ENCODE results near the gene TSLP. TPM values are rescaled to one million over a fixed set of nuclear protein-coding genes. Genes with fewer than 3 reads are reported as not detected.

TSLP gene
- polyA plus RNA-seq, 2 of the 4 experiments (the other 2 are of a cell fraction) = not detected

DNA sequence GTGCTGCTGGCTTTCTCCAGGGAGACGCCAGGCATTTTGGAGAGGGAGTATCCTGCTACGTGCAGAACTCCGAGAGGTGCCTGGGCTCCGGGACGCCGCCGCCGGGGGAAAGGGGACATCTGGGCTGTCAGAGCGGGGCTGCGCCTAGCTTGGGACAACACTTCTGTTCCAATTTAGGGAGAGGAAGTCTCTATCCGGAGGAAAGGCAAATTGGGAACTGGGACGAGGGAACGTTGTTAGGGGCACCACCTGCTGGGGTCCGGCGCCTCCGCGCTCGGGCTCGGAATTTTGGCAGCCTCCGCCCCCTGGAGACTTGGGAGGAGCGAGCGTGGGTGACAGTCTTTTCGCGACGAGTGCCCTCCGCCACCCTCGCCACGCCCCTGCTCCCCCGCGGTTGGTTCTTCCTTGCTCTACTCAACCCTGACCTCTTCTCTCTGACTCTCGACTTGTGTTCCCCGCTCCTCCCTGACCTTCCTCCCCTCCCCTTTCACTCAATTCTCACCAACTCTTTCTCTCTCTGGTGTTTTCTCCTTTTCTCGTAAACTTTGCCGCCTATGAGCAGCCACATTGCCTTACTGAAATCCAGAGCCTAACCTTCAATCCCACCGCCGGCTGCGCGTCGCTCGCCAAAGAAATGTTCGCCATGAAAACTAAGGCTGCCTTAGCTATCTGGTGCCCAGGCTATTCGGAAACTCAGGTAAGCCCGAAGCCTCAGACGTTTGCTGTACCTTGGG, 1.6 kb downstream of the TSLP start:
- FAIRE-seq = no peak

DNA sequence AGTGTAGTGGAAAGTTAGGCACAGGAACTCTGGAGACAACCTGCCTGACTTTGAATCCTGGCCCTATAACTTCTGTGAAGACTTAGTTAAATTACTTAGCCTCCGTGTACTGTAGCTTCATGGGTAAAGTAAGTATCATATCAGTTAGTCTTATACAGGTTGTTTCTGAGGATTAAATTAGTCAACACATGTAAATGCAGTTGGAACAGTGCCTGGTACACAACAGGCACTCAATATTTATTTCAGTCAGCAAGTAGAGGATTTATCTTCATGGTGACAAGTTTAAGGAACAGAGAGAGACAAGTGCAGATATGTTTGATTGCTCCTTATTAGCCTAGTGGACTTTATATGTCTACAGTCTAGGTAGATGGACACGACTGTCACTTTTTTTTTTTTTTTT, 2.7 kb downstream of the TSLP start:
- ATAC-seq = no peak
- Histone ChIP-seq H3K4me1 (no peaks in the 10 kb centered on the region), H3K4me3 (no peak overlapping the region), H3K27ac (no peak overlapping the region), H3K4me2 (no peak overlapping the region), H3K9me3 (no peaks in the 10 kb centered on the region)
- ChIA-PET CTCF (no interaction called here), POLR2A (no interaction called here)
- 56% methylated on average over 2 of the region's 2 CpGs for WGBS (ENCODE audit: missing lambda C conversion rate)
- TF ChIP-seq FOSL2 (IDR thresholded peaks at IDR 0.05) = no peak
- no peak for TF ChIP-seq FOSL2 (CRISPR knock-in tag; IDR thresholded peaks at IDR 0.05)
- TF ChIP-seq NFE2L2 (conservative IDR thresholded peaks at IDR 0.05; ENCODE audit: low read length) = no peak
- no peak for TF ChIP-seq TP53 (CRISPR knock-in tag; IDR thresholded peaks at IDR 0.05)
- TF ChIP-seq HOXB5 (CRISPR knock-in tag; IDR thresholded peaks at IDR 0.05) = no peak
- TF ChIP-seq NR3C1 (IDR thresholded peaks at IDR 0.05) = no peak
- TF ChIP-seq E2F6 (IDR thresholded peaks at IDR 0.05; ENCODE audit: borderline replicate concordance, low read depth) = no peak
- no peak for TF ChIP-seq CHD2 (IDR thresholded peaks at IDR 0.05; ENCODE audit: low read length, partially characterized antibody)
- no peak for TF ChIP-seq EP300 (IDR thresholded peaks at IDR 0.05)
- TF ChIP-seq, protein P1, sequence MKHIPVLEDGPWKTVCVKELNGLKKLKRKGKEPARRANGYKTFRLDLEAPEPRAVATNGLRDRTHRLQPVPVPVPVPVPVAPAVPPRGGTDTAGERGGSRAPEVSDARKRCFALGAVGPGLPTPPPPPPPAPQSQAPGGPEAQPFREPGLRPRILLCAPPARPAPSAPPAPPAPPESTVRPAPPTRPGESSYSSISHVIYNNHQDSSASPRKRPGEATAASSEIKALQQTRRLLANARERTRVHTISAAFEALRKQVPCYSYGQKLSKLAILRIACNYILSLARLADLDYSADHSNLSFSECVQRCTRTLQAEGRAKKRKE (CRISPR knock-in tag; IDR thresholded peaks at IDR 0.05; ENCODE audit: low read depth) = no peak
- TF ChIP-seq MAFK (IDR thresholded peaks at IDR 0.05; ENCODE audit: partially characterized antibody) = no peak
- no peak for TF ChIP-seq MYC (IDR thresholded peaks at IDR 0.05; ENCODE audit: borderline replicate concordance, low read length)
- TF ChIP-seq HDAC2 (IDR thresholded peaks at IDR 0.05) = no peak
- TF ChIP-seq, protein P2, sequence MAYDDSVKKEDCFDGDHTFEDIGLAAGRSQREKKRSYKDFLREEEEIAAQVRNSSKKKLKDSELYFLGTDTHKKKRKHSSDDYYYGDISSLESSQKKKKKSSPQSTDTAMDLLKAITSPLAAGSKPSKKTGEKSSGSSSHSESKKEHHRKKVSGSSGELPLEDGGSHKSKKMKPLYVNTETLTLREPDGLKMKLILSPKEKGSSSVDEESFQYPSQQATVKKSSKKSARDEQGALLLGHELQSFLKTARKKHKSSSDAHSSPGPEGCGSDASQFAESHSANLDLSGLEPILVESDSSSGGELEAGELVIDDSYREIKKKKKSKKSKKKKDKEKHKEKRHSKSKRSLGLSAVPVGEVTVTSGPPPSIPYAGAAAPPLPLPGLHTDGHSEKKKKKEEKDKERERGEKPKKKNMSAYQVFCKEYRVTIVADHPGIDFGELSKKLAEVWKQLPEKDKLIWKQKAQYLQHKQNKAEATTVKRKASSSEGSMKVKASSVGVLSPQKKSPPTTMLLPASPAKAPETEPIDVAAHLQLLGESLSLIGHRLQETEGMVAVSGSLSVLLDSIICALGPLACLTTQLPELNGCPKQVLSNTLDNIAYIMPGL (CRISPR knock-in tag; IDR thresholded peaks at IDR 0.05; ENCODE audit: borderline replicate concordance) = no peak
- no peak for TF ChIP-seq ZFP36 (IDR thresholded peaks at IDR 0.05; ENCODE audit: borderline replicate concordance, partially characterized antibody)
- no peak for FAIRE-seq
- DNase-seq (ENCODE audit: low read depth in 1 of 2, low spot score in 1 of 2) = no peak

More for the DNA sequence above, 1.6 kb downstream of the TSLP start:
- DNase-seq (ENCODE audit: low read depth in 1 of 2, low spot score in 1 of 2) (peak in 1 of 2 experiments; percentile 11), ATAC-seq (peak; percentile 41 to 65; a peak in 5 of 6 replicates)
- H3K27ac ChIP-seq = no peak overlapping the region
- no peaks in the 10 kb centered on the region for H3K9me3 ChIP-seq
- ChIA-PET POLR2A (no interaction called here), CTCF (no interaction called here)
- H3K4me3 ChIP-seq = peak overlapping the region; percentile 40
- H3K4me2 ChIP-seq = peak overlapping the region; percentile 78
- TF ChIP-seq EHMT2 (IDR thresholded peaks at IDR 0.05; ENCODE audit: low read depth) (no peak), HOXA7 (CRISPR knock-in tag; IDR thresholded peaks at IDR 0.05) (no peak), TP53 (CRISPR knock-in tag; IDR thresholded peaks at IDR 0.05) (no peak), FOSL2 (IDR thresholded peaks at IDR 0.05) (no peak), FOSL2 (CRISPR knock-in tag; IDR thresholded peaks at IDR 0.05) (no peak), JUN (IDR thresholded peaks at IDR 0.05) (no peak), BHLHE40 (IDR thresholded peaks at IDR 0.05; ENCODE audit: low read depth, low read length) (no peak), SREBF2 (IDR thresholded peaks at IDR 0.05) (no peak), ESRRA (IDR thresholded peaks at IDR 0.05; ENCODE audit: borderline replicate concordance, low read length) (no peak), HOXB5 (CRISPR knock-in tag; IDR thresholded peaks at IDR 0.05) (no peak), HEYL (CRISPR knock-in tag; IDR thresholded peaks at IDR 0.05) (no peak), CBX8 (IDR thresholded peaks at IDR 0.05) (no peak), REST (IDR thresholded peaks at IDR 0.05) (no peak)
- TF ChIP-seq, protein P3, sequence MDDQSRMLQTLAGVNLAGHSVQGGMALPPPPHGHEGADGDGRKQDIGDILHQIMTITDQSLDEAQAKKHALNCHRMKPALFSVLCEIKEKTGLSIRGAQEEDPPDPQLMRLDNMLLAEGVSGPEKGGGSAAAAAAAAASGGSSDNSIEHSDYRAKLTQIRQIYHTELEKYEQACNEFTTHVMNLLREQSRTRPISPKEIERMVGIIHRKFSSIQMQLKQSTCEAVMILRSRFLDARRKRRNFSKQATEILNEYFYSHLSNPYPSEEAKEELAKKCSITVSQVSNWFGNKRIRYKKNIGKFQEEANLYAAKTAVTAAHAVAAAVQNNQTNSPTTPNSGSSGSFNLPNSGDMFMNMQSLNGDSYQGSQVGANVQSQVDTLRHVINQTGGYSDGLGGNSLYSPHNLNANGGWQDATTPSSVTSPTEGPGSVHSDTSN (IDR thresholded peaks at IDR 0.05) = no peak
- 9% methylated on average over 43 of the region's 44 CpGs for WGBS (ENCODE audit: missing lambda C conversion rate)
- no peaks in the 10 kb centered on the region for H3K4me1 ChIP-seq

Measured in A549 (cell line).